ENCODE measurements around the gene PARL. TPM values are rescaled to one million over a fixed set of nuclear protein-coding genes. Genes with fewer than 3 reads are reported as not detected.
"Not testable (repeated sequence)": the region's sequence is repeated elsewhere in the genome, so short reads cannot be mapped to it uniquely, and the experiment has no call there.

Gene PARL
- total RNA-seq, 2 donors from 2014 or later, result 31.5 to 44.3 TPM

DNA sequence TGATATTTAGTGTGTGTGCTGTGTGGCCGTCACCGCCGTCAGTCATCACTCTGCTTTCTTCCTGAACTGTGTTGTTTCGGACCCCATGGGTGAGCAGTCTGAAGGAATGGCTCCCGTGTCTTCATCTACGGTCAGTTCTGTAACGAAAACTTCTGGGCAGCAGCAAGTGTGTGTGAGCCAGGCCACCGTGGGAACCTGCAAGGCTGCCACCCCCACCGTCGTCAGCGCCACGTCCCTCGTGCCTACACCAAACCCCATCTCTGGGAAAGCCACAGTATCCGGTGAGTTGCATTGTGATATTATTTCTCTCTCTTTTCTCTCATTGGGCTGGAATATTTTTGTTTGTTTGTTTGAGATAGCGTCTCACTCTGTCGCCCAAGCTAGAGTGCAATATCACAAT lies 94.0 kb downstream of the PARL start:
- H3K27ac ChIP-seq, result no peak overlapping the region
- no peaks in the 10 kb centered on the region for H3K36me3 ChIP-seq
- no peak for TF ChIP-seq CTCF (IDR thresholded peaks at IDR 0.05)
- no peak for TF ChIP-seq POLR2A (IDR thresholded peaks at IDR 0.05)
- TF ChIP-seq POLR2AphosphoS5 (IDR thresholded peaks at IDR 0.05), result no peak
- H3K4me1 ChIP-seq (replicated peaks), result no peaks in the 10 kb centered on the region
- no peak overlapping the region for H3K4me3 ChIP-seq
- no peaks in the 10 kb centered on the region for H3K9me3 ChIP-seq
- 94% methylated on average over 16 of the region's 16 CpGs for WGBS
- intact Hi-C loops (cut with DNase I), result no loop called here
- DNase-seq (ENCODE audit: low spot score), result no peak
- H3K27me3 ChIP-seq (replicated peaks; ENCODE audit: insufficient read depth), result no peaks in the 10 kb centered on the region

GRCh38 chr3:183789826-183790225 lies 94.9 kb downstream of the PARL start:
- 82% methylated on average over 4 of the region's 4 CpGs for WGBS
- H3K4me1 ChIP-seq (replicated peaks), result no peaks in the 10 kb centered on the region
- intact Hi-C loops (cut with DNase I), result no loop called here
- no peak overlapping the region for H3K27ac ChIP-seq
- no peaks in the 10 kb centered on the region for H3K9me3 ChIP-seq
- H3K4me3 ChIP-seq, result no peak overlapping the region
- no peaks in the 10 kb centered on the region for H3K36me3 ChIP-seq
- H3K27me3 ChIP-seq (replicated peaks; ENCODE audit: insufficient read depth), result no peaks in the 10 kb centered on the region
- no peak for DNase-seq (ENCODE audit: low spot score)
- no peak for TF ChIP-seq CTCF (IDR thresholded peaks at IDR 0.05)
- no peak for TF ChIP-seq POLR2AphosphoS5 (IDR thresholded peaks at IDR 0.05)
- TF ChIP-seq POLR2A (IDR thresholded peaks at IDR 0.05), result no peak

- WGBS, result 94% methylated on average over 10 of the region's 10 CpGs
- intact Hi-C loops (cut with DNase I); H3K4me1 ChIP-seq (replicated peaks); H3K9me3 ChIP-seq; H3K27ac ChIP-seq; H3K36me3 ChIP-seq; DNase-seq (ENCODE audit: low spot score); H3K4me3 ChIP-seq; H3K27me3 ChIP-seq (replicated peaks; ENCODE audit: insufficient read depth): not testable (repeated sequence)
Measured at GRCh38 chr3:183784503-183784902, 100.2 kb downstream of the PARL start.

GRCh38 chr3:183782576-183783276 lies 102.0 kb downstream of the PARL start:
- Histone ChIP-seq H3K4me3 (no peak overlapping the region), H3K9me3 (no peaks in the 10 kb centered on the region), H3K4me1 (replicated peaks) (no peaks in the 10 kb centered on the region), H3K36me3 (no peaks in the 10 kb centered on the region), H3K27ac (no peak overlapping the region), H3K27me3 (replicated peaks; ENCODE audit: insufficient read depth) (no peaks in the 10 kb centered on the region)
- DNase-seq (ENCODE audit: low spot score), result no peak
- WGBS, result 83% methylated on average over 7 of the region's 7 CpGs
- intact Hi-C loops (cut with DNase I), result no loop called here
- TF ChIP-seq POLR2AphosphoS5 (IDR thresholded peaks at IDR 0.05), result no peak
- no peak for TF ChIP-seq CTCF (IDR thresholded peaks at IDR 0.05)
- no peak for TF ChIP-seq POLR2A (IDR thresholded peaks at IDR 0.05)

DNA sequence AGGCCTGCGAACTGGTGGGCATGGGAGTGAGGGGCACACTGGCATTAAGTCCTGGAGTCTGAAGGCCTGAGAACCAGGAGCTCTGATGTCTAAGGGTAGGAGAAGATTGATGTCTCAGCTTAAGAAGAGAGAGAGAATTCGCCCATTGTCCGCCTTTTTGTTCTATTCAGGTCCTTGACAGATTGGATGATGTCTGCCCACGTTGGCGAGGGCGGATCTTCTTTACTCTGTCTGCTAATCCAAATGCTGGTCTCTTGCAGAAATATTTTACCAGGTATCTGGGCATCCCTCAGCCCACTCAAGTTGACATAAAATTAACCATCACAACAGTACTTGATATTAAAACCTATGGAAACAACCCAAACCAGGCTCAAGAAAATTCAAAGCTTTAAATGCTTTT lies 103.4 kb downstream of the PARL start:
- DNase-seq (ENCODE audit: low spot score), result no peak
- intact Hi-C loops (cut with DNase I), result no loop called here
- no peaks in the 10 kb centered on the region for H3K36me3 ChIP-seq
- H3K4me1 ChIP-seq (replicated peaks), result no peaks in the 10 kb centered on the region
- H3K27ac ChIP-seq, result no peak overlapping the region
- WGBS, result 95% methylated on average over 6 of the region's 6 CpGs
- TF ChIP-seq CTCF (IDR thresholded peaks at IDR 0.05) (no peak), POLR2AphosphoS5 (IDR thresholded peaks at IDR 0.05) (no peak), POLR2A (IDR thresholded peaks at IDR 0.05) (no peak)
- no peaks in the 10 kb centered on the region for H3K9me3 ChIP-seq
- H3K27me3 ChIP-seq (replicated peaks; ENCODE audit: insufficient read depth), result no peaks in the 10 kb centered on the region
- no peak overlapping the region for H3K4me3 ChIP-seq
